ENCODE data around the gene PC. TPM values are rescaled to one million over a fixed set of nuclear protein-coding genes. Genes with fewer than 3 reads are reported as not detected.

Gene PC
- total RNA-seq, 2 donors from 2014 or later: 8.0 to 12.7 TPM

DNA sequence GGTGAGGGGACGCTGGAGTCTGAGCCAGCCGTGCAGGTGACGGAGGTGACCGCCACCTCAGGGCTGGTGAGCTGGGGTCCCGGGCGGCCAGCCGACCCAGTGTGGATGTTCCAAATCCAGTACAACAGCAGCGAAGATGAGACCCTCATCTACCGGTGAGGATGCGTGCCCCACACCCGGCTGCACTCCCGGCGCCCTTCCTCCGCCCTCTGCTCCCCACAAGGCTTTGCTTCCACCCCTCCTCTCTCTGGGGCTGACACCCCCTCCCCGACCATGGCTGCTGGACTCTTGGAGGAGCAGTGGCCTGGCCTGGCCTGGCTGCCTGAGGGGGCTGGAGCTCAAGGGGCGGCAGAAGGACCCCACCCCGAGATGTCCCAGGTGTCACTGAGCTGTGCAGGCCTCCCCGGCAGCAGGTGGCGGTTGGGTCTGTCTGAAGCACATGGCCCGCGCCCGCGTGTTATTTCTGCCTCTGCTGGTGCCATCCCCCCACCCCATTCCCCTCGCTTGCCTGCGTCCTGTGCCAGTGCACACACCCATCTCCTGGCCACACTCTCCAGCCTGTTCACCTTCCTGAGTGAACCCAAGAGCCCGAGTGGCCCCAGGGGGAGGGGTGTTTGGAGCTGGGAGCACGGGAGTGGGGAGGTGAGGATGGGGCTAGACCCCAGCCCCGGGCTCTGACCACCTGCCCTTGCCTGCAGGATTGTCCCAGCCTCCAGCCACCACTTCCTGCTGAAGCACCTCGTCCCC is 99.1 kb downstream of the PC start:
- no peak for DNase-seq (ENCODE audit: low spot score)
- Histone ChIP-seq H3K27ac (no peak overlapping the region), H3K36me3 (no peaks in the 10 kb centered on the region), H3K4me3 (no peak overlapping the region), H3K9me3 (no peaks in the 10 kb centered on the region), H3K4me1 (ENCODE audit: control insufficient read depth in 1 of 2, low read depth in 2 of 2) (peaks cover 4 to 9% of the 10 kb centered on the region in 2 donors), H3K27me3 (replicated peaks; ENCODE audit: insufficient read depth) (no peaks in the 10 kb centered on the region)
- no peak for ATAC-seq (ENCODE audit: insufficient number of reproducible peaks, low FRiP score, low read depth)
- TF ChIP-seq, protein P1, sequence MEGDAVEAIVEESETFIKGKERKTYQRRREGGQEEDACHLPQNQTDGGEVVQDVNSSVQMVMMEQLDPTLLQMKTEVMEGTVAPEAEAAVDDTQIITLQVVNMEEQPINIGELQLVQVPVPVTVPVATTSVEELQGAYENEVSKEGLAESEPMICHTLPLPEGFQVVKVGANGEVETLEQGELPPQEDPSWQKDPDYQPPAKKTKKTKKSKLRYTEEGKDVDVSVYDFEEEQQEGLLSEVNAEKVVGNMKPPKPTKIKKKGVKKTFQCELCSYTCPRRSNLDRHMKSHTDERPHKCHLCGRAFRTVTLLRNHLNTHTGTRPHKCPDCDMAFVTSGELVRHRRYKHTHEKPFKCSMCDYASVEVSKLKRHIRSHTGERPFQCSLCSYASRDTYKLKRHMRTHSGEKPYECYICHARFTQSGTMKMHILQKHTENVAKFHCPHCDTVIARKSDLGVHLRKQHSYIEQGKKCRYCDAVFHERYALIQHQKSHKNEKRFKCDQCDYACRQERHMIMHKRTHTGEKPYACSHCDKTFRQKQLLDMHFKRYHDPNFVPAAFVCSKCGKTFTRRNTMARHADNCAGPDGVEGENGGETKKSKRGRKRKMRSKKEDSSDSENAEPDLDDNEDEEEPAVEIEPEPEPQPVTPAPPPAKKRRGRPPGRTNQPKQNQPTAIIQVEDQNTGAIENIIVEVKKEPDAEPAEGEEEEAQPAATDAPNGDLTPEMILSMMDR (IDR thresholded peaks at IDR 0.05): no peak

- Histone ChIP-seq H3K27ac (no peak overlapping the region), H3K9me3 (no peaks in the 10 kb centered on the region), H3K27me3 (replicated peaks; ENCODE audit: insufficient read depth) (no peaks in the 10 kb centered on the region), H3K4me1 (ENCODE audit: control insufficient read depth in 1 of 2, low read depth in 2 of 2) (peaks cover 4 to 9% of the 10 kb centered on the region in 2 donors), H3K4me3 (no peak overlapping the region), H3K36me3 (no peaks in the 10 kb centered on the region)
- no peak for ATAC-seq (ENCODE audit: insufficient number of reproducible peaks, low FRiP score, low read depth)
- DNase-seq (ENCODE audit: low spot score): no peak
- TF ChIP-seq, protein P1 (IDR thresholded peaks at IDR 0.05): no peak
Observed at GRCh38 chr11:66858186-66858938, 99.8 kb downstream of the PC start.

DNA sequence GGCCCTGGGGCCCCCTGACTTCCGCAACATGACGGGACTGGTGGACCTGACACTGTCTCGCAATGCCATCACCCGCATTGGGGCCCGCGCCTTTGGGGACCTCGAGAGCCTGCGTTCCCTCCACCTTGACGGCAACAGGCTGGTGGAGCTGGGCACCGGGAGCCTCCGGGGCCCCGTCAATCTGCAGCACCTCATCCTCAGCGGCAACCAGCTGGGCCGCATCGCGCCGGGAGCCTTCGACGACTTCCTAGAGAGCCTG is 100.3 kb downstream of the PC start:
- H3K9me3 ChIP-seq: no peaks in the 10 kb centered on the region
- no peaks in the 10 kb centered on the region for H3K27me3 ChIP-seq (replicated peaks; ENCODE audit: insufficient read depth)
- no peak overlapping the region for H3K27ac ChIP-seq
- H3K4me3 ChIP-seq: no peak overlapping the region
- peaks cover 4 to 9% of the 10 kb centered on the region in 2 donors for H3K4me1 ChIP-seq (ENCODE audit: control insufficient read depth in 1 of 2, low read depth in 2 of 2)
- no peak for ATAC-seq (ENCODE audit: insufficient number of reproducible peaks, low FRiP score, low read depth)
- H3K36me3 ChIP-seq: no peaks in the 10 kb centered on the region
- TF ChIP-seq, protein P1 (IDR thresholded peaks at IDR 0.05): no peak
- no peak for DNase-seq (ENCODE audit: low spot score)

- no peak for ATAC-seq (ENCODE audit: insufficient number of reproducible peaks, low FRiP score, low read depth)
- DNase-seq (ENCODE audit: low spot score): no peak
Observed at GRCh38 chr11:66857234-66857926, 100.8 kb downstream of the PC start.

More at GRCh38 chr11:66857234-66857926, 100.8 kb downstream of the PC start:
- Histone ChIP-seq H3K4me1 (ENCODE audit: control insufficient read depth in 1 of 2, low read depth in 2 of 2) (peaks cover 4 to 9% of the 10 kb centered on the region in 2 donors), H3K4me3 (peak overlapping the region; percentile 80), H3K9me3 (no peaks in the 10 kb centered on the region), H3K27ac (peak overlapping the region in 1 of 2 donors; percentile 17), H3K27me3 (replicated peaks; ENCODE audit: insufficient read depth) (no peaks in the 10 kb centered on the region), H3K36me3 (no peaks in the 10 kb centered on the region)
- TF ChIP-seq, protein P1 (IDR thresholded peaks at IDR 0.05): no peak

All from thoracic aorta (tissue), 2 donors.